NCI-H2227 (cell line): Measurements from ENCODE around the gene CYP21A2.
"Not testable (repeated sequence)": the region's sequence is repeated elsewhere in the genome, so short reads cannot be mapped to it uniquely, and the experiment has no call there.

Source experiments
- DNase-seq: peaks from one replicate; lab custom pipeline; 2025; ENCODE audit not compliant: unreplicated experiment; lab: John Stamatoyannopoulos, UW

The CYP21A2 gene

DNA sequence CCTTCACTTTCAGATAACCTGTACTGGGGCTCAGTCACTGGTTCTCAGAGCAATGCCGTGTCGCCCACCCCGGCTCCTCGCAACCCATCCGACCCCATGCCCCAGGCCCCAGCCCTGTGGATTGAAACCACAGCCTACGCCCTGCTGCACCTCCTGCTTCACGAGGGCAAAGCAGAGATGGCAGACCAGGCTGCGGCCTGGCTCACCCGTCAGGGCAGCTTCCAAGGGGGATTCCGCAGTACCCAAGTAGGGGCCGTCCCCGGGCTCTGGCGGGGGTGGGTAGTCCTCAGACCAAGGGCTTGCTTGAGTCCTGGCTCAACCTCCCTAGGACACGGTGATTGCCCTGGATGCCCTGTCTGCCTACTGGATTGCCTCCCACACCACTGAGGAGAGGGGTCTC lies 8.7 kb upstream of the CYP21A2 start:
- DNase-seq = not testable (repeated sequence)

DNA sequence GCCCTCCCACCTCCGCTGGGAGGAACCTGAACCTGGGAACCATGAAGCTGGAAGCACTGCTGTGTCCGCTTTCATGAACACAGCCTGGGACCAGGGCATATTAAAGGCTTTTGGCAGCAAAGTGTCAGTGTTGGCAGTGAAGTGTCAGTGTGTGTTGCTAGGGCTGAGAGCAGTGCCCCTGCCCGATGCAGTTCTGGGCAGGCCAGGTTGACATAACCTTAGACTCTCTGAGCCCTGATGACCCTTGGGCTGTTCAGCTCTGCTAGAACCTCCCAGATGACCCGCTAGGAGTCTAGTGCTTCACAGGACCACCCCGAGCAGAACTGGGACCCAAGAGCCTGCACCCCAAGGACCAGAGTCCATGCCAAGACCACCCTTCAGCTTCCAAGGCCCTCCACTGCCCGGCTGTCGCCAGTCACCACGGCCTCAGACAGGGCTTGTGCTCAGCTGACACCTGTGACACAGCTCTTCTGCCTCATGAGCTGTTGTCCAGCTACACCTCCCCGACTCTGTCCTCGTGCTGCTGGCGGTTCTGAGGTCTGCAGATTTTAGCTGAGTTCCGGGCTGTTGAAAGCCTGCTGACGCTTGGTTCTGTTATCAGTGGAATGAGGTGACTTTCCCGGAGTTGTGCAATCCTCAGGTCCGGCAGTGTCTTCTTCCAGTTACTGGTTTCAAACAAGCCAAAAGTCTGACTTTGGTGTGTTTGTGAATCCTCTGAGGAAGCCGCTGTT lies 2.8 kb upstream of the CYP21A2 start:
- DNase-seq = not testable (repeated sequence)

DNA sequence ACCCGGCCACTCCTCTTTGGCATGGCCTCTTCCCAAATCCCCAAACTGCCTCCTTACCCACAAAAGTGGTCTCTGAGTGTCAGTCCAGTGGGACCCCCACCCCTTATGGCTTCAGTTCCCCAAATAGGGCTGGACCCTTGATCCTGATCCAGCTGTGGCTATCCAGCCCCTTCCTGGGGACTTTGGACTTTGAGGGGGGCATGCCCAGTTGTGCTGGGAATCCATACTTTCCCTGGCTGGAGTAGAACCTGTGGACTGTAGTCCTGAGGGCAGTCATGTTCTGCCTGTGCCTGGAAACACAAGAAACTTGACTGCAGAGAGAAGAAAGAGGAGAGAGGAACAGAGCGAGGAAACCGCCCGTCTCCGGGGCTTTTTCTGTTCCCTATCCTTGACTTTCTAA lies 1.1 kb upstream of the CYP21A2 start:
- not testable (repeated sequence) for DNase-seq

DNA sequence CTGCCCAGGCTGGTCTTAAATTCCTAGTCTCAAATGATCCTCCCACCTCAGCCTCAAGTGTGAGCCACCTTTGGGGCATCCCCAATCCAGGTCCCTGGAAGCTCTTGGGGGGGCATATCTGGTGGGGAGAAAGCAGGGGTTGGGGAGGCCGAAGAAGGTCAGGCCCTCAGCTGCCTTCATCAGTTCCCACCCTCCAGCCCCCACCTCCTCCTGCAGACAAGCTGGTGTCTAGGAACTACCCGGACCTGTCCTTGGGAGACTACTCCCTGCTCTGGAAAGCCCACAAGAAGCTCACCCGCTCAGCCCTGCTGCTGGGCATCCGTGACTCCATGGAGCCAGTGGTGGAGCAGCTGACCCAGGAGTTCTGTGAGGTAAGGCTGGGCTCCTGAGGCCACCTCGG lies 663 bp downstream of the CYP21A2 start:
- not testable (repeated sequence) for DNase-seq

DNA sequence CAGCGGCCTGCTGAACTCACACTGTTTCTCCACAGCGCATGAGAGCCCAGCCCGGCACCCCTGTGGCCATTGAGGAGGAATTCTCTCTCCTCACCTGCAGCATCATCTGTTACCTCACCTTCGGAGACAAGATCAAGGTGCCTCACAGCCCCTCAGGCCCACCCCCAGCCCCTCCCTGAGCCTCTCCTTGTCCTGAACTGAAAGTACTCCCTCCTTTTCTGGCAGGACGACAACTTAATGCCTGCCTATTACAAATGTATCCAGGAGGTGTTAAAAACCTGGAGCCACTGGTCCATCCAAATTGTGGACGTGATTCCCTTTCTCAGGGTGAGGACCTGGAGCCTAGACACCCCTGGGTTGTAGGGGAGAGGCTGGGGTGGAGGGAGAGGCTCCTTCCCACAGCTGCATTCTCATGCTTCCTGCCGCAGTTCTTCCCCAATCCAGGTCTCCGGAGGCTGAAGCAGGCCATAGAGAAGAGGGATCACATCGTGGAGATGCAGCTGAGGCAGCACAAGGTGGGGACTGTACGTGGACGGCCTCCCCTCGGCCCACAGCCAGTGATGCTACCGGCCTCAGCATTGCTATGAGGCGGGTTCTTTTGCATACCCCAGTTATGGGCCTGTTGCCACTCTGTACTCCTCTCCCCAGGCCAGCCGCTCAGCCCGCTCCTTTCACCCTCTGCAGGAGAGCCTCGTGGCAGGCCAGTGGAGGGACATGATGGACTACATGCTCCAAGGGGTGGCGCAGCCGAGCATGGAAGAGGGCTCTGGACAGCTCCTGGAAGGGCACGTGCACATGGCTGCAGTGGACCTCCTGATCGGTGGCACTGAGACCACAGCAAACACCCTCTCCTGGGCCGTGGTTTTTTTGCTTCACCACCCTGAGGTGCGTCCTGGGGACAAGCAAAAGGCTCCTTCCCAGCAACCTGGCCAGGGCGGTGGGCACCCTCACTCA lies 1.4 kb downstream of the CYP21A2 start:
- not testable (repeated sequence) for DNase-seq

DNA sequence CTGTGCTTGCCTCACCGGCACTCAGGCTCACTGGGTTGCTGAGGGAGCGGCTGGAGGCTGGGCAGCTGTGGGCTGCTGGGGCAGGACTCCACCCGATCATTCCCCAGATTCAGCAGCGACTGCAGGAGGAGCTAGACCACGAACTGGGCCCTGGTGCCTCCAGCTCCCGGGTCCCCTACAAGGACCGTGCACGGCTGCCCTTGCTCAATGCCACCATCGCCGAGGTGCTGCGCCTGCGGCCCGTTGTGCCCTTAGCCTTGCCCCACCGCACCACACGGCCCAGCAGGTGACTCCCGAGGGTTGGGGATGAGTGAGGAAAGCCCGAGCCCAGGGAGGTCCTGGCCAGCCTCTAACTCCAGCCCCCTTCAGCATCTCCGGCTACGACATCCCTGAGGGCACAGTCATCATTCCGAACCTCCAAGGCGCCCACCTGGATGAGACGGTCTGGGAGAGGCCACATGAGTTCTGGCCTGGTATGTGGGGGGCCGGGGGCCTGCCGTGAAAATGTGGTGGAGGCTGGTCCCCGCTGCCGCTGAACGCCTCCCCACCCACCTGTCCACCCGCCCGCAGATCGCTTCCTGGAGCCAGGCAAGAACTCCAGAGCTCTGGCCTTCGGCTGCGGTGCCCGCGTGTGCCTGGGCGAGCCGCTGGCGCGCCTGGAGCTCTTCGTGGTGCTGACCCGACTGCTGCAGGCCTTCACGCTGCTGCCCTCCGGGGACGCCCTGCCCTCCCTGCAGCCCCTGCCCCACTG lies 2.3 kb downstream of the CYP21A2 start:
- DNase-seq = not testable (repeated sequence)

DNA sequence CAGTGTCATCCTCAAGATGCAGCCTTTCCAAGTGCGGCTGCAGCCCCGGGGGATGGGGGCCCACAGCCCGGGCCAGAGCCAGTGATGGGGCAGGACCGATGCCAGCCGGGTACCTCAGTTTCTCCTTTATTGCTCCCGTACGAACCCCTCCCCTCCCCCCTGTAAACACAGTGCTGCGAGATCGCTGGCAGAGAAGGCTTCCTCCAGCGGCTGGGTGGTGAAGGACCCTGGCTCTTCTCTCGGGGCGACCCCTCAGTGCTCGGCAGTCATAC lies 2.8 kb downstream of the CYP21A2 start:
- not testable (repeated sequence) for DNase-seq

DNA sequence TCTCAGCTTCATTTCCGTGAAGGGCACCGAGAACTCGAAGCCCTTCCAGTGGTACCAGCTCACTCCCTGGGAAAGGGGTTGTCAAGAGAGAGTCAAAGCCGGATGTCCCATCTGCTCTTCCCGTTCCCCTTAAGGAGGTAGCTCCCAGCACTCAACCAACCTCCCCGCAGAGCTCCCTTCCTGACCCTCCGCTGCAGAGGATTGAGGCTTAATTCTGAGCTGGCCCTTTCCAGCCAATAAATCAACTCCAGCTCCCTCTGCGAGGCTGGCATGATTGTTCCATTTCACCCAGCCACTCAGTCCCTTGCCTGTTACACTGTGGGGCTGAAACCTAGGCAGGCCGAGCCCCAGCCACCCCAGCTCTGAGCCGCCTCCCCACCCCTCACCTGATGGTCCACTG lies 3.2 kb downstream of the CYP21A2 start:
- DNase-seq = not testable (repeated sequence)

DNA sequence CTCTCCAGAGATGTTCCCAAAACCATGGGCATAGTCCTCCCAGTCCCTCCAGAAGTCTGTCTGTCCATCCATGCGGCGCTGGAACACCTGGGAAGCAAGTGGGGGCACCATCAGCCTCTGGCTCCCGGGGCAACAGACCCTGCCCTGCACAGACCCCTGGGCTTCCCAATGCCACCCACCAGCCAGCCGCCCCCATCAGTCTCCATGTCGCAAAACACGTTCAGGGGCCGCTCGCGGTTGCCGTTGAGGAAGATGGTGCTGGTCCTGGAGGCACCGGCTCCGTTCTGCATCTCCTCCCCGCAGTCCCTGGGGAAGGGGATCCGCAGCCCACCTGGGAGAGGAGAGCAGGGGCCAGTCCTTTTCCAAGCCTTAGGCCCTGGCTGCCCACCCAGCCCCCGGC lies 4.1 kb downstream of the CYP21A2 start:
- DNase-seq = not testable (repeated sequence)

DNA sequence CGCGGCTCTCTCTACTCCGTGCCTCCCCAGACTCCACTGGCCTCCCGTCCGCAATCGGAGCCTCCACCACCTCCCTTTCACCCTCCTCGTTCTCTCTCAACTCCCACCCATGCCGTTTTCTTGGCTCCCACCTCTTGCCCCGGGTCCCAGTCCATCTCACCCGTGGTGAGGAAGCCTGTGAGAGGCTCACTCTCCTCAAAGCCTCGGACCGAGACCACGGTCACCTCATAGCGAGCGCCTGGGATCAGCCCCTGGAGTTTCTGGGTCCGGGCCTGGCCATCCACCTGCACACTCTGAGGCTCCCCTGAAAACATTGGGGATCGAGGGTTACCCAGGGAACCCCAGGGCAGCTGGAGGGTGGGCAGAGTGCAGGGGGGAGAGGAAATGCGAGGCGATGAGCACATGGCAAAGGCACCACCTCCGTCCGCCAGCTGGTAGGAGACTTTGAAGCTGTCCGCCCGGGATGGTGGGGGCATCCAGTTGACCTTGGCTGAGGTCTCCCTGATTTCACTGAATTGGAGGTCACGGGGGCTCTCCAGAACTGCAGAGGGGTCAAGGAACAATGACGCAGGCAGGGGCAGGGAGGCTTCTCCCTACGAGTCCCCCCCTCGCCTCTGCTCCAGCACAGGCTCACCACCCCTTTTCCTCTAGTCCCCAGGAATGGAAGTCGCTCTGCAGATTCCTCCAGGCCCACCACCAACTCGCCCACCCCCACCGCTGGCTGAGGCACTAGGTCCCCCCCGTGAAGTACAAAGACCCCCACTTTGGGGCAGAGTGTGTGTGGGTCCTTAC lies 5.6 kb downstream of the CYP21A2 start:
- not testable (repeated sequence) for DNase-seq

DNA sequence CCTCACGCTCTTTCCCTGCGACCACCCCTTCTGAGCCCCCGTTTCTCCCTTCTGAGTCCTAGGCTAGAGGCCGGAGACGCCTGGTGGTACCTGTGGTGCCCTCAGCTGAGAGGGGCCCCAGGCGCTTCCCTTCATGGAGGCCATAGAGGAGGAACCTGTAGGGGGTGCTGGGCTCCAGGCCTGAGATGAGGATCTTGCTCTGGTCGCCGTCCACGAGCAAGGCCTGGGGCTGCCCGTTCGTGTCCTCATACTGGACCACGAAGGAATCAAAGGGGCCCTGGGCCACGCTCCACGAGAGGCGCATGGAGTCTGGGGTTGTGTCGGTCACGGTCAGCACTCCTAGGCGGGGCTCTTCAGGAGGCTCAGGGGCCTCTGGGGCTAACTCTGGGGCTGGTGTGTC lies 6.7 kb downstream of the CYP21A2 start:
- not testable (repeated sequence) for DNase-seq

DNA sequence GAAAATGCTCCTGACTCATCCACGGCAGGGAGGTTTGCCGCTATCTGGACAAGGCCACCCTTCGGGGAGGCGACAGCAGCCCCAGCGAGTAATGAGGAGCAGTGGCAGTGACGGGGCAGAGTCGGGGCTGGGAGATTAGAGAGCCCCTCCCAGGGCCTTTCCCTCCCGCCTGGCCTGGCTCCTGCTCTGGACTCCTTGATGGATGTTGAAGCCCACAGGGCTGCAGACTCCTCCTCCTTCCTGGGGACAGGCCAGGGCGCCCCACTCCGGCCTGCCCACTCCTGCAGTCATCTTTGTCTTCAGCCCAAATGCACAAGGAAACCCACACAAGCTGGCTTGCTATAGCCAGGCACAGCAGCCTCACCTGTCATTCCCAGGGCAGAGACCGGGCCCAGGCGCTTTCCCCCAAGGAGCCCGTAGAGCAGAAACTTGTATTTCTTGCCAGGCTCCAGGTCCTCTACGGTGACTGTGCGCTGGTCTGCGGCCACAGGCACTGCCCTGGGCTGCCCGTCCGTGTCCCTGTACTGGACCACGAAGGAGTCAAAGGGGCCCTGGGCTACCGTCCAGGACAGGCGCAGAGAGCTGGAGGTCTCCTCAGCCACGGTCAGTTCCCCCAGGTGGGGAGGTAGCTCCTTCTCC lies 7.7 kb downstream of the CYP21A2 start:
- no peak for DNase-seq

DNA sequence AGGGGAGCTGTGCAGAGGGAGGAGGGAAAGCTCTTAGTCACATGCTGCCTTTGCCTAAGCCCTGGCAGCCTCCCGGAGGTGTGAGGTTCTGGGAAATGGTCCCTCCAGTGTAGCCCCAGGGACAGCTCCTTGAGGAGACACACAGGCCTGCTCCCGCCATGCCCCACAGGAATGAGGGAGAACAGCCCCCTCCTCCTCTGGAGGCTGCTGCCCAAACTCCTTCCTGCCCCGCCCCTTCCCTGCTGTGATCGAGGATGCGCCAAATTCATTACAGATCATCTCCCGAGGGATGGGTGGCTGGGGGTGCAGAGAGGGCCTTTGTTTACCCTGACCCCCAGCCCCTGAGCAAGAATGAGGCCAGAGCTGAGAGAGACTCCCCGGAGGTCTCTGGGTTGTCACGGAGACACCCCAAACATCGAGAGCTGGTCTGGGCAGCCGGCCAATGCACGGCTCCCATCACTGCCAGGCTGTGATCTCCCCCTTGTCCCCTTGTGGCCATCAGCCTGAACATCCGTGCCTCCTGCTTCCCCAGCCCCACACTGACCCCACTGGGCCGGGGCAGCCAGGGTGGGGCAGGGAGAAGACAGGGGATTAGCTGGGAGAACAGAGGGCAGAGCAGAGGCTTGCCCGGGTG lies 8.4 kb downstream of the CYP21A2 start:
- peak; percentile 14 for DNase-seq

DNA sequence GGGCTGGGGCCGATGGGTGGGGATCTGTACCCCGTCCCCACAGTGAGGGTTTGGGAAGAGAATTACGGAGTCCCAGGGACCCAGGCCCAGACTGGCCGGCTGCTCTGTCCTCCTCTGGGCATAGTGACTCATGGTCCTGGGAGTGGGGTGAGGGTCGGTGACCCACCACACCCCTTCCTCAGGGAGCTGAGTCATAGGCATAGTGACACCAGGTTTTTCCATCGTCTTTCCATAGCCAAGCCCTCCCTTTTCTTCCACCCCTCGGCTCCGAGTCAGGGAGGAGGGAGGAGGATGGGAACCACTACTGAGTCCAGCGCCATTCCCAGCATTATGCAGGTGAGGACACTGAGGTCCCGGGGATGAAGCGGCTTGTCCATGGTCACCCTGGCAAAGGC lies 8.9 kb downstream of the CYP21A2 start:
- no peak for DNase-seq

DNA sequence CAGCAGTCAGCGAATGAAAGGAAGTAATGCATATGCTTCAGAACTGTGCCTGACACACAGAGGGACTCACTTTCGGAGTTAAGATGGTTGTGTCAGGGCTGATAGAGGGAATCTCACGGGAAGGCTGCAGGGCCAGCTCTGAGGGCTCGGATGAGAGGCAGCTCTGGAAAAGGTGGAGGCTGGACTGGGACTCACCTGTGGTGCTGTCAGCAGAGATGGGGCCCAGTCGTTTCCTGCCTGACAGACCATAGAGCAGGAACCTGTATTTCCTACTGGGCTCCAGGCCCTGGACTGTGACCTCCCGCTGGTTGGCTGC lies 9.3 kb downstream of the CYP21A2 start:
- DNase-seq = no peak

DNA sequence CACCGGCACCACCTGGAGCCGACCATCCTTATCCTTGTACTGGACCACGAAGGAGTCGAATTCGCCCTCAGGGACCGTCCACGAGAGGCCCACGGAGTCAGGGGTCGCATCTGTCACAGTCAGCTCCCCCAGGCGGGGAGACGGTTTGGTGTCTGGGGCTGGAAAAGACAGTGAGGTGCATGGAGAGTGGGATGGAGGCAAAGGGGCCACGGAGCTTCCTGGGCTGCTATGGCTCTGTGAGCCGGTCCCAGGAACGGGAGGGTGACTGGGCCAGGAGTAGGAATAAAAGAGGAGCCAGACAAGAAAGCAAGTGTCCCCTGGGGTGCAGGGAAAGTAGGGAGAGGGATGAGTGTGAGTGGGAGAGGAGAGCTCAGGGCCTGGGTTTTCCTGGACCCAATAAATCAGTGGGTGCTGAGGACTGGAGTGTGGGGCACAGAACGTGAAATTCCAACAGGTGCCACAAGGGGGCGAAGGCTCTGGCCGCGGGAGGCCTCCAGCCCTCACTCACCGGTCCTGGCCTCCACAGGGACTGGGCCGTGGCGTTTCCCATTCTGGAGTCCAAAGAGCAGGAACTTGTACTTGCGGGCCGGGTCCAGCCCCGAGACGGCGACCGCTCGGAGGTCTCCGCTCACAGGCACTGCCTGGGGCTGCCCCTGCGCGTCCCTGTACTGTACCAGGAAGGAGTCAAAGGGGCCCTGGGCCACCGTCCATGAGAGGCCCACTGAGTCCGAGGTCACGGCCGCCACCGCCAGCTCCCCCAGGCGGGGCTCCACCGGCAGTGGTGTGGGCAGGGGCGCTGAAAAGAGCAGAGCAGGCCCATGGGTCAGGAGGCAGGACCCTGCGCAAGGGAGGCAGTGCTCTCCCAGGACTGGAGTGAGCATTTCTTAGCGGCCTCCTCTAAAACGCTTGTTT lies 9.9 kb downstream of the CYP21A2 start:
- DNase-seq = peak; percentile 48

DNA sequence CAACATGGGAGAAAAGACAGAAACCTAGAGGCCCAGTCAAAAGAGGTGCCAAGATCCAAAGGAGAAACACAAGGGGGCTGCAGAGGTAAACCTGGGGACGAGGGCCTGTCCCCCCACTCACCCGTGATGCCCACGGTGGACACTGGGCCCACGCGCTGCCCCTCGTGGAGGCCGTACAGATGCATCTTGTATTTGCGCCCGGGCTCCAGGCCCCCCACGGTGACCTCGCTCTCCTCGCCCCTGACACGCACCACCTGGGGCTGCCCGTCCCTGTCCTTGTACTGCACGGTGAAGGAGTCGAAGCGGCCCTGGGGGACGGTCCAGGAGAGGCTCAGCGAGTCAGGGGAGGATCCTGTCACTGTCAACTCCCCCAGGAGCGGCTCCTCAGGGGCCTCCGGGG lies 10.9 kb downstream of the CYP21A2 start:
- not testable (repeated sequence) for DNase-seq

DNA sequence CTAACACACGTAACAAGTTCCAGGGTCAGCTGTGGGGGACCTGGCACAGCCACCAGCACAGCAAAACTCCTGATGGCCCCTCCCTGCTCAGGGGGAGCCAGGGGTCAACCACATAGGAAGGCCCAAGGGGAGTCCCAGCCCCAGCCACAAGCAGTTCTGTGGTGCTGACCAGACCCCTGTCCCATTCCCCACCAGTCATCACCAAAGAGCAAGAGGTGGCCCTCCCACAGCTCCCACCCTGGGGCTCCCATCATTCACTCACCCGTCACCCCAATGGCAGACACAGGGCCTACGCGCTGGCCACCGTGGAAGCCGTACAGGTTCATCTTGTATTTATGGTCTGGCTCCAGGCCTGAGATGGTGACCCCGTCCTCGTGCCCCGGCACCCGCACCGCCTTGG lies 11.5 kb downstream of the CYP21A2 start:
- not testable (repeated sequence) for DNase-seq

DNA sequence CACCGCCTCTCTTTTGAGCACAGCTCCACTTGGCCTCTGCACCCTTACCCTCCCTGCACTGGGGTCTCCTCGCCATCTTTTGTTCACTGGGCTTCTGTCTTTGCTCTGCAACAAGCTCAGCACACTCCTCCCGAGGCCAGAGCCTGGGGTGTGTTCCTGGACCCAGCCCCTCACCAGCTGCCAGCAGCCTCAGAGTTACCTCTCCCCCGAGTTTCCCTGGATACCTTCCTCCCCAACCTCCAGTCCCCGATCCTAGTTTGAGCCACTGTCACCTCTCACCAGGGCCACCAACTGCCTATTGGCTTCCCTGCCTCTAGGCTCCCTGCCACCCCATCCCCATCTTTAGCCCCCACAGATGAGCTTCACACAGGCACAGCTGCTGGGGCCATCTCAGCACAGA lies 12.3 kb downstream of the CYP21A2 start:
- no peak for DNase-seq
